HL-60 (cell line): ENCODE measurements around the gene MYEF2.

ENCODE experiments used
- DNase-seq, 2 experiments: peaks; one replicate each; pipeline ENCODE4 v3.0.0-alpha.2; 2010 to 2020; ENCODE audit warnings: low read depth in 1 of 2, low spot score in 1 of 2
- H3K27ac ChIP-seq: fragments of 250-450 bp; sonication (Bioruptor Pico); replicated peaks from 2 replicates; pipeline ENCODE4 v1.5.1; 2020; ENCODE audit warnings: mild to moderate bottlenecking, moderate library complexity
- H3K27me3 ChIP-seq: fragments of 250-450 bp; sonication (Bioruptor Pico); 2 replicates; pipeline ENCODE4 v1.5.1; 2021; ENCODE audit warnings: mild to moderate bottlenecking, moderate library complexity; ENCODE audit not compliant: insufficient read depth, poor library complexity, severe bottlenecking
- H3K4me3 ChIP-seq: replicated peaks from 2 replicates; pipeline ENCODE4 v1.5.1; 2011; ENCODE audit warnings: mild to moderate bottlenecking, control low read depth, low read length; ENCODE audit not compliant: insufficient read depth
- CTCF ChIP-seq: IDR thresholded peaks from one replicate; pipeline ENCODE4 v1.5.1; 2011; ENCODE audit warnings: low read length, control low read depth, inconsistent platforms; ENCODE audit not compliant: insufficient read depth
- GABPA ChIP-seq: IDR thresholded peaks from 2 replicates; pipeline ENCODE4 v1.6.1; 2012; ENCODE audit warnings: low read depth
- POLR2AphosphoS5 ChIP-seq: IDR thresholded peaks from 2 replicates; pipeline ENCODE4 v1.6.1; 2012; ENCODE audit warnings: low read depth
- REST ChIP-seq: IDR thresholded peaks from 2 replicates; pipeline ENCODE4 v1.6.1; 2012; ENCODE audit warnings: low read depth; ENCODE audit not compliant: insufficient replicate concordance
- SPI1 ChIP-seq: IDR thresholded peaks from 2 replicates; pipeline ENCODE4 v1.6.1; 2012; ENCODE audit warnings: low read depth, mild to moderate bottlenecking, borderline replicate concordance

Gene MYEF2

GRCh38 chr15:48109856-48110531 lies 68.1 kb downstream of the MYEF2 start:
- no peaks in the 10 kb centered on the region for H3K27me3 ChIP-seq
- no peak overlapping the region for H3K4me3 ChIP-seq
- DNase-seq: no peak
- no peak overlapping the region for H3K27ac ChIP-seq
- TF ChIP-seq REST (no peak), GABPA (no peak), CTCF (no peak), SPI1 (no peak), POLR2AphosphoS5 (no peak)

GRCh38 chr15:48109212-48109611 lies 68.9 kb downstream of the MYEF2 start:
- H3K27ac ChIP-seq: no peak overlapping the region
- H3K27me3 ChIP-seq: no peaks in the 10 kb centered on the region
- no peak overlapping the region for H3K4me3 ChIP-seq
- DNase-seq: no peak
- TF ChIP-seq SPI1 (no peak), POLR2AphosphoS5 (no peak)

- no peak overlapping the region for H3K4me3 ChIP-seq
- no peak overlapping the region for H3K27ac ChIP-seq
- TF ChIP-seq SPI1 (no peak), GABPA (no peak), CTCF (no peak), POLR2AphosphoS5 (no peak), REST (no peak)
- no peaks in the 10 kb centered on the region for H3K27me3 ChIP-seq
- DNase-seq: no peak
Measured at GRCh38 chr15:48105936-48106335, 72.2 kb downstream of the MYEF2 start.

GRCh38 chr15:48103647-48104046 lies 74.4 kb downstream of the MYEF2 start:
- H3K27ac ChIP-seq: no peak overlapping the region
- H3K4me3 ChIP-seq: no peak overlapping the region
- no peak for TF ChIP-seq POLR2AphosphoS5
- no peak for TF ChIP-seq CTCF
- TF ChIP-seq GABPA: no peak
- TF ChIP-seq SPI1: no peak
- no peak for TF ChIP-seq REST
- no peak for DNase-seq
- H3K27me3 ChIP-seq: no peaks in the 10 kb centered on the region
